D721Med (cell line): ENCODE measurements around the gene ATP6V1D.

Source experiments
- DNase-seq: peaks from one replicate; pipeline ENCODE4 v3.0.0; 2011; ENCODE audit warnings: low spot score; ENCODE audit not compliant: insufficient read length
- FAIRE-seq: peaks from 2 replicates; lab custom pipeline; 2011; peaks lifted over from hg19 to GRCh38; lab: Jason Lieb, UNC
- TF ChIP-seq, protein P1 (sequence below): IDR thresholded peaks from 2 replicates; pipeline ENCODE4 v1.5.1; 2012; ENCODE audit warnings: mild to moderate bottlenecking, control low read depth; ENCODE audit not compliant: insufficient read depth; ENCODE audit errors: missing control alignments

ATP6V1D gene

DNA sequence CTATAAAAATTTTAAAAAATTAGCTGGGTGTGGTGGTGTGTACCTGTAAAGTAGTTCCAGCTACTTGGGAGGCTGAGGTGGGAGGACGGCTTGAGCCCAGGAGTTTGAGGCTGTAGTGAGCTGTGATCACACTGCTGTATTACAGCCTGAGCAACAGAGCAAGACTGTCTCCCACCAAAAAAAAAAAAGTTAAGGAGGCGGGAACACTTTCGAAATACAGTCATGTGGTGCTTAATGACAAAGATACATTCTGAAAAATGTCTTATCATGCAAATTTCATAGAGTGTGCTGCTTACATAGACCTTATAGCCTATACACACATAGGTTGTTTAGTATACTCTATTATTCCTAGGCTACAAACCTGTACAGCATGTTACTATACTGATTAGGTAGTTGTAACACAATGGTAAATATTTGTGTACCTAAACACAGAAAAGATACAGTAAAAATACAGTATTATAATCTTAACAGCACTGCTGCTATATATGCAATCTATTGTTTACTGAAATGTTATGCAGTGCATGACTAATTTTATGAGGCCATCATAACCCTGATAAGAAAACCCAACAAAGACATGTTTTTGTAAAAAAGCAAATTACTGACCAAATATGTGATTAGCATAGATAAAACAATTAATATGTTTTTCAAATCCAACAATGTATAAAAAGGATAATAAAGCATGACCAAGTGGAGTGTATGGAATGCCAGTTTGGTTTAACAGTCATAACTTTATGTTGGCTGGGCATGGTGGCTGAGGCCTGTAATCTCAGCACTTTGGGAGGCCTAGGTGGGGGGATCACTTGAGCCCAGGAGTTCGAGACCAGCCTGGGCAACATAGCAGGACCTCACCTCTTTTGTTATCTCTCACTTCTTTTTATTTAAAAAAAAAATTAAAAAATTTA lies 11.9 kb upstream of the ATP6V1D start:
- TF ChIP-seq, protein P1, sequence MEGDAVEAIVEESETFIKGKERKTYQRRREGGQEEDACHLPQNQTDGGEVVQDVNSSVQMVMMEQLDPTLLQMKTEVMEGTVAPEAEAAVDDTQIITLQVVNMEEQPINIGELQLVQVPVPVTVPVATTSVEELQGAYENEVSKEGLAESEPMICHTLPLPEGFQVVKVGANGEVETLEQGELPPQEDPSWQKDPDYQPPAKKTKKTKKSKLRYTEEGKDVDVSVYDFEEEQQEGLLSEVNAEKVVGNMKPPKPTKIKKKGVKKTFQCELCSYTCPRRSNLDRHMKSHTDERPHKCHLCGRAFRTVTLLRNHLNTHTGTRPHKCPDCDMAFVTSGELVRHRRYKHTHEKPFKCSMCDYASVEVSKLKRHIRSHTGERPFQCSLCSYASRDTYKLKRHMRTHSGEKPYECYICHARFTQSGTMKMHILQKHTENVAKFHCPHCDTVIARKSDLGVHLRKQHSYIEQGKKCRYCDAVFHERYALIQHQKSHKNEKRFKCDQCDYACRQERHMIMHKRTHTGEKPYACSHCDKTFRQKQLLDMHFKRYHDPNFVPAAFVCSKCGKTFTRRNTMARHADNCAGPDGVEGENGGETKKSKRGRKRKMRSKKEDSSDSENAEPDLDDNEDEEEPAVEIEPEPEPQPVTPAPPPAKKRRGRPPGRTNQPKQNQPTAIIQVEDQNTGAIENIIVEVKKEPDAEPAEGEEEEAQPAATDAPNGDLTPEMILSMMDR = no peak
- DNase-seq = no peak
- no peak for FAIRE-seq

DNA sequence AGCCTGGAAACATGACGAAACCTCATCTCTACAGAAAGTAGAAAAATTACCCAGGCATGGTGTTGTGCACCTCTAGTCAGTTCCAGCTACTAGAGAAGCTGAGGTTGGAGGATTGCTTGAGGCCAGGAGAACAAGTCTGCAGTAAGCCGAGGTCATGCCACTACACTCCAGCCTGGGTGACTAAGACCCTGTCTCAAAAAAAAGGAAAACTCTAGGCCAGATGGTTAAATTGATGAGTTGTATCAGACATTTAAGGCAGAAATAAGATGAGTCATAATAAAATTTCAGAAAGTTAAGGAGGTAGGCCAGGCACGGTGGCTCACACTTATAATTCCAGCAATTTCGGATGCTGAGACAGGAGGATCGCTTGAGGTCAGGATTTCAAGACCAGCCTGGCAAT lies 11.2 kb upstream of the ATP6V1D start:
- TF ChIP-seq, protein P1 = no peak
- FAIRE-seq = no peak
- no peak for DNase-seq

- FAIRE-seq = no peak
Measured at GRCh38 chr14:67365476-67365875, 5.9 kb upstream of the ATP6V1D start.

GRCh38 chr14:67360470-67361206 lies 1.0 kb upstream of the ATP6V1D start:
- TF ChIP-seq, protein P1 = no peak
- DNase-seq = no peak

More at GRCh38 chr14:67365476-67365875, 5.9 kb upstream of the ATP6V1D start:
- TF ChIP-seq, protein P1 = no peak
- no peak for DNase-seq

DNA sequence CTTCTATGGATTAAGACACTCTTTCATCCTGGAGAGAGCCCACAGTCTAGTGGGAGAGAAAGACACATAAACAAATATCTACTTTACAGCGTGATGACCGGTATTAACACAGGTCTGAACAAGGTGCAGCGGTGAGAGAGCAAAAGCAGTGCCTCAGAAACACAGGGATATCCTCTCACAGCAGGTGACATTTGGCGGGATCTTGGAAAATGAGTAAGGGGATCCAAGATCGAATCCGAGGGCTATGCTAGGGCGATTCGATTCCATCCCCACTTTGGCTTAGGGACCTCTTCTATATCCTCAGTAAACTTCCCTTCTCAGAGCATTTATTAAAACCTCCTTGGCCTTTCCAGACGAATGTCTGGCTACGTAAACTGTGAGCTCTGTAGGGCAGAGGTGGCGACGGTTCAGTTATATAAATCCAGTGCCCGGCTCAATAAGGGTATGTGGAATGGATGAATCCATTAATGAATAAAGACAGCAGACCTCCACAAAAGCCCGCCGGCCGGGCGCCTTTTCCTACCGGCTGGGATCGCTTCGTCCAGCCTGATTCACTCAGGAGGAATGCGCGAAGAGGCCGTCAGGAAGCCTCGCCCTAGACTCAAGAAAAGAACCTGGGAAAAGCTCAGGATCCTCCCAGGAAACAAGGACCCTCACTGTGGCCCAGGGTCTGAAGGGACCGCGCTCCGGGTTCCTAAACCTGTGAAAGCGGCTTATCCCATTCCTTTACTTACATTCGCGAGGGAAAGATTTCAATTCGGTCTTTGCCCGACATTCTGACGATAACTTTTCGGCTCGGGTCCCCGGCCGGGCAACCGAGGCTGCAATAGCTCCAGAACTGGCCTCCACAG lies 455 bp downstream of the ATP6V1D start:
- TF ChIP-seq, protein P1 = no peak
- DNase-seq (no peak), FAIRE-seq (no peak)

More at GRCh38 chr14:67360470-67361206, 1.0 kb upstream of the ATP6V1D start:
- no peak for FAIRE-seq

- FAIRE-seq = no peak
- TF ChIP-seq, protein P1 = no peak
- DNase-seq = no peak
Measured at GRCh38 chr14:67357969-67358354, 1.6 kb downstream of the ATP6V1D start.
